ENCODE data around the gene DBH. TPM values are rescaled to one million over a fixed set of nuclear protein-coding genes. Genes with fewer than 3 reads are reported as not detected.
"Not testable (repeated sequence)": the region's sequence is repeated elsewhere in the genome, so short reads cannot be mapped to it uniquely, and the experiment has no call there.

DBH gene
- polyA plus RNA-seq, 1 donor, result 0.72 TPM

DNA sequence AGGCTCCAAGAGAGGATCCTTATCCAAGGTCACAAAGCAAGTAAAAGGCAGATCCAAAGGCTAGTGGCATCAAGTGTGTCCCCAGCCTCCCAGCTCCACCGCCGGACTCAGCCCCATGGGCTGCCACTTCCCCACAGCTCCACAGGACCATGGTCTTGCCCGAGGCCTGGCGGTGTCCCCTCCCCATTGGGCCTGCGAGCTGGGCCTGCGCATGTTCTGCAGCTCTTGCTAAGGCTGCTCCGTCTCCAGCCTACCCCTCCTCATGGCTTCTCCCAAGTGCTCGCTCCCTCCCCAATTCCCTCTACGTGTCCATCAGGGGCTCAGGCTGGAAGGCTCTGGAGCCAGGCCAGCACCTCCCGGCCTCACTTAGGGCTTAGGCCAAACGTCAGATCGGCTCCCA, 29.4 kb downstream of the DBH start:
- no peak for DNase-seq (ENCODE audit: low read depth)

DNA sequence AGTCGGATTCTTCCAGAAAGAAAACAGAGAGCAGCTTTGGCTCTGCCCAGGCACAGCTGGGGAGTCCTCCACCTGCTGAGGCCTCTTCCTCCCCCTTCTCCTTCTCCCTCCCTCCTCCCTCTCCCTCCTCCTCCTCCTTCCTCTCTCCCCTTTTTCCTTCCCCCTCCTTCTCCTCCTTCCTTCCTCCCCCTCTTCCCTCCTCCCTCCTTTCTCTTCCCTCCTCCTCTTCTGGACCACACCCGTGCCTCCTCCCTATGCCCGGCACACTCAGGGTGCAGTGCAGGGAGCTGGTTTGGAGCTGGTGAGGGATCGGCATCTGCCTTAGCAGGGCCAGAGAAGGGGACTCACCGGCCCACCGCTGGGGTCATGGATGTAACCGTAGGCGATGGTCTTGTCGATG, 30.2 kb downstream of the DBH start:
- no peak for DNase-seq (ENCODE audit: low read depth)

DNA sequence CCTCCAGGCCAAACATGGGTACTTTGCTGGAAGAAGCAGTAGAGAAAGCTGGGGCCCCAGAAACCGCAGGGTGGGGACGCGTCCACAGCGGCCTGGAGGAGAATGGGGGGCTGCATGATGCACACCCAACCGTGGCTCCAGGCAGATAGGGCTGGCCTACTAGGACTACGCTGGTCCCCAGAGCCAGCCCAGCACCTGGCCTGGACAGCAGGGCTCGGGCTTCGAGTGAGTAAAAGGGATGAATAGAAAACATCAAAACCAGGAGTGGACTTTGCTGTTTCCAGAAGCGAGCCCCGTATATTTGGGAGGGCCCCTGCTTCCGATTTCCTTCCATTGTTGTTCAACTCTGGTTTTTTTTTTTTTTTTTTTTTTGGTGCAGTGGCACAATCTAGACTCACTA, 30.7 kb downstream of the DBH start:
- no peak for DNase-seq (ENCODE audit: low read depth)

DNA sequence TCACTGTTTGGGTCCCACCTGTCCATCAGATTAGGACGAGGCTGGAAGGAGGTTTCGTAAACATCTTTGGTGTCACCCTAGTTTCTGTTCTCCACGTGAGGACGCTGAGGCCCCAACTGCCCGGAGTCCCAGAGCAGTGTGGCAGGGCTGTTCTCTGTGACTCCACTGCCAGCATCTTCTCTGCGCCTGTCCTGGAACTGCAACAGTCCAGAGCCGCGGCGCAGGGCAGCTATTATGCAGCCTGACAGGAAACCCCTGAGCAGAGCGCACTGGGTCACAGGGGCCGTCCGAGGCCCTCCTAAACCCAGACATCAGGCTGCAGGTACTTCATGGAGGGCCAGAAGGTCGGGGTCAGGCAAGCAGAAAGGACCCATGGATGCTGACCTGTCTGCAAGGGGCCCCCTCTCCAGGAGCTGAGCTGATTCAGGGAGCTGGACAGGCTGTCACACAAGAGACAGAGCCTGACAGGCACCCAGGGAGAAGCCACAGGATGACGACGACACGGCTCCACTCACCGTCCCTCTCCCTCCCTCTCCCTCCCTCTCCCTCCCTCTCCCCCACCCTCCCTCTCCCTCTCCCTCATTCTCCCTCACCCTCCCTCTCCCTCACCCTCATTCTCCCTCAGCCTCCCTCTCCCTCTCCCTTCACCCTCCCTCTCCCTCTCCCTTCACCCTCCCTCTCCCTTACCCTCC, 31.7 kb downstream of the DBH start:
- no peak for DNase-seq (ENCODE audit: low read depth)

DNA sequence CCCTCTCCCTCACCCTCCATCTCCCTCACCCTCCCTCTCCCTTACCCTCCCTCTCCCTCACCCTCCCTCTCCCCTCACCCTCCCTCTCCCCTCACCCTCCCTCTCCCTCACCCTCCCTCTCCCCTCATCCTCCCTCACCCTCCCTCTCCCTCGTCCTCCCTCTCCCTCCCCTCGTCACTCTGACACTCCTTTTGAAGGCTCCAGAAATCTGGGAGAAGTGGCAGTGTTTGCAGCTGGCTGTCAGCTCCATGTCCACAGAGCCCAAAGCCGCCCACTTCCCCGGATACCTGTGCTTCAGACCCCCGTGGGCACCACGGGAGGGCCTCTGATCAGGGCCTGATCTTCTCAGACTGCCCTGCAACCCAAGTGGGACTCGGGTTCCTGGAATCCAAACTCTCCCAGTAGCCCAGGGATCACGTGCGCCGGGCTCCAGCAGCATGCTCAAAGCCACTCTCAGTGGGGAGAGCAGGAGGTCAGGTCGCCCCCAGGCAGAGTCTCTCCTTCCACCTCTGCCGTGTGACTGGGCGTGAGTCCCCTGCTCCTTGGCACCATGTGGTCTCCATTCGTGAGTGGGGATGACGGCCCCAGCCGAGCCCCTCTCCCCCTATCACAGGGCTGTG, 33.1 kb downstream of the DBH start:
- no peak for DNase-seq (ENCODE audit: low read depth)

DNA sequence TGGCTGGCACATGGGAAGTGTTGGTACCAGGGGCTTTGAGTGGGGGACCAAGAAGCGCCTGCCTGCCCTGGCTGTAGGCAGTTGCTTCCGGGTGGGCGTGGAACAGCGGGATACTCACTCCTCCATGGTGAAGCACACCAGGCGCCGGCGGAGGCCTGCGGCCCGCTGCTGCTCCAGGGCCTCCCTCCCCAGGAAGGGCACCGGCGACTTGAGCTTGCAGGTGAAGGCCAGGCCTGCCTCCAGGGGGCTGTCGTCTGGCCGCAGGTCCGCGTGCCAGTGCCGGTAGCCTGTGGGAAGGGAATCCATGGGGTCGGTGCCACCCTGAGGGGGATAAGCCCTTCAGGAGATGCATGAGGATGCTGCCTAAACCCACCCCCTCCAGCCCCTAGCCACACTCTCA, 34.3 kb downstream of the DBH start:
- DNase-seq (ENCODE audit: low read depth), result no peak

DNA sequence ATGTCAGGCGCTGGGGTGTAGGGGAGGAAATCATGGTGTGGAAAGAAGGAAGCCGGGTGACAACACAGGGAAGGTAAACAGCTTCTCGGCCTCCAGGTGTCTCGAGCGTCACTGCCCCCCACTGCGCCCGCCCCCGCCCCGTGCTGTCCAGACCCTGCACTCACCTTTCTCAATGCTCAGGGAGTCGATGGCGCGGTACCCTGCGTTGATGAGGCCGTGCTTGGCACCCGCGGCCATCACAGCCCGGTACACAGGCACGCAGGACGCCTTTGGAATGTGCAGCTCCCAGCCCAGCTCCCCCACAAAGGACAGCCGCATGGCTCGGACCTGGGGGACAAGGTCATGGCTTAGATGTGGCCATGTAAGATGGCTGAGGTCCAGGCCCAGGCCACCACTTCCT, 35.2 kb downstream of the DBH start:
- no peak for DNase-seq (ENCODE audit: low read depth)

DNA sequence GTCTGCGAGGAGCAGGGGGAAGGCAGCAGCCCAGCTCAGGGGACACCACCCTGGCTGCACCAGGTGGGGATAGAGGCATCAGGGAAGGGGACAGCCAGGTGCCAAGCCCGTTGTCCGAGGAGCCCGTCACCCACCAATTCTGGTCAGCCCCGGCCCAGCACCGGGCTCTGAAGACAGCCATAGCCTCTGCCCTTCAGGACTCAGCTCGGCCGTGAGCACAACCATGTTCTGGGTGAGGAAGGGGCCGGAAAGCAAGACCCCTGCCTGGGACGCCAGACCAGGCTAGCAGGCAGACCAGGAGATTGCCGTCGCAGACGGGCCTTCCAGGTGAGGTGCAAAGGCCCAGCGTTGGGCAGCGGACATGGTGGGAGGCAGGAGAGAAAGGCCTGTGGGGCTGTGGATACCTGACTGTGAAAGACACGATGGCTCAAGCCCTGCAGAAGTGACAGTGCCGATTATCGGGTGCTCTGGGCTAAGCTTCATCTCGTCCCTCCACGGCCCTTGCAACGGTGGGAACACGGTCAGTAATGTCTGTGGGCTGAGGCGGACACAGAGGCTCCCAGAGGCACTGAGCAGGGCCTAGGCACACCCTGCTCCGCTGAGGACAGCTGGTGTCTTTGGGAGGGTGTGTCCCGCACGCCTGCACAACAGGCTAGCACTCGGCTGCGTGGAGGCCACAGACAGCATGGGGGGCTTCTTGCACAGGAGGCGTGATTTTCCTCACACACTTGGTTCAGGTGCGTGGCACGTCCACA, 36.5 kb downstream of the DBH start:
- DNase-seq (ENCODE audit: low read depth), result no peak

DNA sequence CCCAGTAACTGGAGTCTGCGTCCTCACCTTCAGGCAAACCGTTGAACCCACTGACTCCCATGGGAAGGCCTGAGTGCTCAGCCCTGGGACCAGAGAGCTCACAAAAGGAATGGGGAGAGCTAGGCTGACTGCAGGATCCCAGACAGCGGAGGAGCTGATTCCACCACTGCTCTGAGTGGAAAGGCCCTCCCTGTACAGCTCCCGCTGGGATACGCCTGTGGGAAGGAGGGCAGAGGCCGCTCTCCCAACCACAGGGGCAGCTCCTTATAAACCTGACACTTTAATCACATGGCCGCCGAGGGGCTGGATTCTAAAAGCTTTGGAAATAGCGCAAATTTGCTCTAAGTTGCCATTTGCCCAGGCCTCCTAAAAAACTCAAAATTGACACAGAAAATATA, 37.1 kb downstream of the DBH start:
- no peak for DNase-seq (ENCODE audit: low read depth)

DNA sequence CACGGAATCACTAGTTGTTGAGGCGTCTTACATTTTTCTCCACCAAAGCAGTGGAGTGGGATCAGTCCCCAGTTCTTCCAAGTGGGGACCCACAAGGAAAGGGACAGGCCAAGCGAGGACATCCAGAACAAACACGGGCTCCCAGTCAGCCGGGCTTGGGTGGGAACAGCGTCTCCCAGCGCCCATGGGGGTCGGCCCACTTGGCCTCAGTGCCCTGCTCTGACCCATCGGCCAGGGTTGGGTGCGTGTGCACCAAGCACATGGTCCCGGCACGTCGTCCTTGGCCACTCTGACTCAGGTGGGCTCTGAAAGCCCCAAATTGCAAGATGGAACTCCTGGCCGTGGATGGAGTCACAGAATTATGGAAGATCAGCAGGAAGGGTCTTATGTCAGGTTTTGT, 37.9 kb downstream of the DBH start:
- no peak for DNase-seq (ENCODE audit: low read depth)

DNA sequence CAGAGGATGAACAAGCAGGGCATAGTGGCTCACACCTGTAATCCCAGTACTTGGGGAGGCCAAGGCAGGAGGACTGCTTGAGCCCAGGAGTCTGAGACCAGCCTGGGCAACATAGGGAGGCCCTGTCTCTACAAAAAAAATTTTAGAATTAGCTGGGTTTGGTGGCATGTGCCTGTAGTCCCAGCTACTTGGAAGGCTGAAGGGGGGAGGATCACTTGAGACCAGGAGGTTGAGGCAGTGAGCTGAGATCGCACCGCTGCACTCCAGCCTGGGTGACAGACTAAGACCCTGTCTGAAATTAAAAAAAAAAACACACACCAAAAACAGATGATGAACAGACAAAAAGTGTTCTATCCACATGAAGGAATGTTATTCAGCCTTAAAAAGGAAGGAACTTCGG, 39.6 kb downstream of the DBH start:
- DNase-seq (ENCODE audit: low read depth), result not testable (repeated sequence)

DNA sequence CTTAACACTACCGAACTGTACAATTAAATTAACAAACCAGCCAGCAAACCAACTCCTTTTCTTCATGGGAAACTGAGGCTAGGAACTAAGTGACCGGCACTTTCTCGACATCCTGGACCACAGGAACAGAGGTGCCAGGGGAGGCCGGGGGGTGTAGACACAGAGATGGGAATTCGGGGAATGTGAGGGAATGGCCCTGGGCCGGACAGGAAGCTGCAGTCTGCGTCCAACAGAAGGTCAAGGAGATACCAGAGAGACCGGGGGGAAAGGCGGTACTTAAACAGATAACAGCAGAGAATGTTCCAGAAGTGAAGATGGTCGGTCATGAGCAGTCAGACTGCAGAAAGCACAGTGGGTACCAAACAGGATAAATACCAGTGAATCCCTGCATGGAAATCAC, 40.3 kb downstream of the DBH start:
- DNase-seq (ENCODE audit: low read depth), result no peak

DNA sequence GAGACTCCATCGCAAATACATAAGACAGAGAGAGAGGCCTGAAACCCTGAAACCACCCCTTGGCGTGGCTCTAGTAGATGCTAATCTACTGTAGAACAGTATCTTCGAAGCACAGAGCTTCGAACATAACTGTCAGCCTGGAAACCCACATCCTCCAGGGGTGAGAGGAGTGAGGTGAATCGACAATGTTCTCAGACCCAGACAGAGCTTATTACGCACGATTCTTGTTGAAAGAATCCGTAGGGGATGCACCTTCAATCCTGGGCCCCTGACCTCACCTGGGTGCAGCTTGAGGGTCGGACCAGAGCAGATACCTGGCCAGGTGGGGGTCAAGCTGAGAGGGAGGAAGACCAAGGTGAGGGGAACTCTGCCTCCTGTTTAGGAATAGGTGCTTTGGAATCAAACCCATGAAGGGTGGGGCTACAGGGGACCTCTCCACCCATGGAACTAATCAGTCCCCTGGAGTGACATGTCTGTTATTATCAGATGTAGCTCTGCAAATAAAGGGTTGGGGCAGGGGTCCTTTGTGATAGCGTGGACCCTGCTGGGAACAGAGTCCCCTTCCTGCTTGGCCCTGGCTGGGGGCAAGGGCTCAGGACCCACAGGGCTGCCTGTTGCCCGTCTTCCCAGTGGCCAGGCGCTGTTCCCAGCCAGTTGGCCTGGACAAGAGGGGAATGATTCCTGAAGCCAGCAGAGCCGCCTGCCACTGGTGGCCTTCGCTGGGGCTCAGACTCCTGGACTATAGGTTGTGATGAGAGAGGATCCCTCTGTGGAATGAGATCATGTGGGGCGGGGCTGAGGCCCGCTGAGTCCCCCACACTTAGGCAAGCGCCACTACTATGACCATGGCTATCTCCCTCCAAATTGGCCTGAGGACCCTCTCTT, 41.2 kb downstream of the DBH start:
- no peak for DNase-seq (ENCODE audit: low read depth)

DNA sequence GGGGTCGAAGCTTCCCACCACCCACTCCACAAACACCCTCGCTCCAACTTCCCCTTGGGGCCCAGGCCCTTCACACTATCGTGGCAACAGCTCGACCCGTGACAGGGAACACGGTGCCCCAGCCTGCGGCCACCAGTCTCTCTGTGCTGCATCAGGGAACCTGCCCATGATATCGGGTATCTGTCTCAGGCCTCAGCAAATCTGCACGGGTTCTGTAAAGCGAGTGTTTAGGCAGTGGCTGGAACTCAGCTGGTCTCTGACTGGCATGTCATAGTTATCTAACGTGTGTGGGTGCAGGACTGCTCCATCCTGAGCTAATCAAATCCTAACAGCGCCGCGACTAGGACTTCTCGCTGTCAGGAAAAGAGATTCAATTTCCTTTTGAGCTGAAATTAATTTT, 42.9 kb downstream of the DBH start:
- no peak for DNase-seq (ENCODE audit: low read depth)

DNA sequence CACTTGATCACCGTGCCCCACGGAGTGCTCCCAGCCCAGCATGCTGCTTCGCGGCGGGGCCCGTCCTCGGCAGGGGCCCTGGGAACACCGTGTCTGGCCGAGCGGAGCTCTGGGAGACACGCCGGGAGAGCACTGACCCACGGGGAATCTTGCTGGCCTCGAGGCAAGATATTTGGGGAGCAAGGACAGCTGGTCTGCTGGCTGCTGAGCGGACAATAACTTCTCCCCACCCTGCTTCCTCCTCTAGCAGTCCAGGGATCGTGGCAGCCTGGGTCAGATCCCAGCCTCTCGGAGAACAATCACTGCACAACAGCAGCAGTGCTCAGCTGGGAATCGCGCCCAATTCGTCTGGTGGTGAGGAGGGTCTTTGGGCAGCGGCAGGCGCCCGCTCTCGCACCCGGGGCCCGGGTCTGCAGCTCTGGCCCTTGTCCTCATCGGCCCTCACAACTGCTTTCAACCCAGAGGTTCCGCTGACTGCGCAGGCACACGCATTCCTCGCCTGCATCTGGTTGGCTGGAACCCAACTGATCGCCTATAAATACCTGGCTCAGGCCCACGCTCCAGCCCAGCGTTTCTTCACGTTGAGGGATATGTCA, 43.4 kb downstream of the DBH start:
- DNase-seq (ENCODE audit: low read depth), result peak; percentile 31

DNA sequence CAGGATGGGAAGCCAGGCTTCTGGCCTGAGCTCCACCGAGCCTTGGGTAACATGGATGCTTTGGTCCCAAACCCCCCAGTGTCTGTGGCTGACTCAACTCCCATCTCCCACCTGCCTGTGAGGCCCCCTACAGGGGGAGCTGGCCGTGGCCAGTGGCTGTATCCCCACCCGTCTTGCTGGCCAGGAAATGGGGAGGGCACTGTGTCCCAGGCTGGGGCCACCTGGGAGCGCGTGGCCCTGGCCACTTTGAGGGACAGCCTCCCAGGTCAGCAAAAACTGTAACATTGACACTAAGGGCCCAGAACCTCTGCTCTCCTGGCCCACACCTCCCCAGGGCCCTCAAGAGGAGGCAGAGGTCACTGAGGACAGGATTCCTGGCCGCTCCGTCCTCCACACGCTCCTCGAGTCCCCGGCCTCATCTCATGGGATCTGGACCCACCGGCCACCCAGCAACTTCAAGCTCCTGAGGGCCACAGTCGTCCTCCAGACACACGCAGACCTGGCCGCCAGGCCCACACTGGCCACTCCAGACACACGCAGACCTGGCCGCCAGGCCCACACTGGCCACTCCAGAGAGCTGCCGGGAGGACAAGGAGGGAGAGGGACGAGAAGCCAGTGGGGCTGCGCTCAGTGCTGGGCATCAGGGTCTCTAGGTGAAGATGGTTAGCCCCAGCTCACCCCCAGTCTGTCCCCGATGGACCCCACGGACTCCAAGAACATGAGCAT, 44.2 kb downstream of the DBH start:
- no peak for DNase-seq (ENCODE audit: low read depth)

DNA sequence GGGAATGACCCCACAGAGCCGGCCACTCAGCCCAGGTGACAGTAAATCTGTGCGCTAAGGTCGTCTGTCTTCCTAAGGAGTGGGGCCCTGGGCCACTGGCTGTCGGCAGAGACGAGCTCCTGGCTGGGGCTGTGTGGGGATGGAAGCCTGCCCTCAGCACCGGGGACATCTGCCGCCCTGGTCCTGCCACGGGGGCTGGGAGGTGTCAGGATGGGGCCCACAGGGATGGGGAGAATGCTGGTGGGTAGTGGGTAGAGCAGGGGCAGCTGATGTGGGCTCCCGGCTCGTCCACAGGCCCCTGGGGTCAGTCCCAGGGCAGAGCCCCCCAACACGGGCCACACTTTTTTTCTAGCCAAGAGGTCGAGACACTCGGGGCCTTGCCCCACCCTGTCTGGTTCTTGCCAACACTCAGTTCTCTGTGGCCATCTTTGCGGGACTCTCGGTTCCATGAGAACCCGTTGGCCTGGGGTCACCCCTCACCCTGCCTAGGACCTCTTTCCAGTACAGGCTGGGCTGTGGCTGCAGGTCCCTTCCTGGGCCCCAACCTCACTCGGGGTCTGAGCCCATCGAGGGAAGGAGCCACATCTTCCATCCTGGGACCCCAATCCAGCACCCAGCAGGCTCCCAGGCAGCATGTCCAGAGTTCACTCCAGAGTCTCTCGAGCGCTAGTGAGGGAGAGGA, 45.0 kb downstream of the DBH start:
- no peak for DNase-seq (ENCODE audit: low read depth)

DNA sequence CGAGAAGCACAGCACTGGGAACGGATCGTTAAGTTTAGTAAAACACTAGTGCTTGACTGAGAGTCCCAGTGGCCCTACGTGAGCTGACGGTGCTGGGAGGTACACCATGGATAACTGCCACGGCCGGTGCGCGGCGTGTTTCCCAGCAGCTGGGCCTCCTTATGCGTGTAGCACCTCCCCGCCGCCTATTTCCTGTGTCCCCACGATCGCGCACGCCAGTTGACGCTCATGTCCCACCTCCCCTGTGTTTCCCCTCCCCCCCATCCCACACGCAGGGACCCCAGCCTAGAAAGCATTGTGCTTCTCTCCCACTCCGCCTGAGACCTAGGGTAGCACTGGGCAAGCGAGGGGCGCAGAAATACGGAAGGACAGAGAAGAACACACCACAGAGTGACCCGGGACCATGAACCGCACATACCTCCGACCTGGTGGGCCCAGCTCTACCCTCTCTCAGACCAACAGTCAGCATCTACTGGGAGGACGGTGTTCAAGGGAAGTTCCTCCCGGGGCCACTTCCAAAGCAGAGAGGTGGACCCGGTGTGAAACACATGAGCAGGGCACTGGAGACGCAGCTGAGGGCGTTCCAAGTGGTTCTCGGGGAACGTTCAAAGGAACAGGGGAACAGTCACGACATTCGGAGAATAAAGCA, 45.6 kb downstream of the DBH start:
- DNase-seq (ENCODE audit: low read depth), result no peak

DNA sequence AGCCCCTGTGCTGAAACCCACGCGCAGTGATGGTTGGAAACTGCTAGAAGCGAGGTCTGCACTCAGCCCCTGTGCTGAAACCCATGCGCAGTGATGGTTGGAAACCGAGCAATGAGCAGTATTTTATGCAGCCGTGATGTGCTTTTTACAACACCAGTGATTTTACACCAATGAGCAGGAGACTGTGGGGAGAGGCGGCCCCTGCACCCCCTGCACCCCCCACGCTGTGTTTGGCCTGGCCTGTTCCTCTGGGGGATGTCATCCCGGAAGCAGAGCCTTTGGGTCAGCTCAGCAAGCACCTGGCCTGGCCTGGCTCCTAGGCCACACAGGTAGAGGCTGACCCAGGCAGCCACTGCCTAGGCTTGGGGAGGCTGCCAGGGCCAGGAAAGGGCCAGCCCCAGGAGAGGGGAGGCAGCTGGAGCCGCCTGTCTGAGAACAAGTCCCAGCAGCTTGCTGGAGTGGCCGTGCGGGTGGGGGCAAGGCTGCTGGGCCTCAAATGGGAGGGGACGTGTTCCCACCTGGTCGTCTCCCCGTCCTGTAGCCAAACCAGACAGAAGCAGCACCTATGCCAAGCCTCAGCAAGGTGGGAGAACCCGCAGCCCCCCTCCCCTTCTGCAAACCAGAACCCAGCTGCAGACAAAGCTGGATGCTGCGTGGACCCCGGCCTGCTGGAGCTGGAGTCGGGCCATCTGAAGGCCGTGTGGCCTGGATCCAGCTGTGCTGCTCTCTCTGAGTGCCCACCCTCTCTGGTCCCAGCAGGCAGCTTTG, 46.8 kb downstream of the DBH start:
- DNase-seq (ENCODE audit: low read depth), result peak; percentile 22
